HG02852 (cell line): ENCODE data around the gene CTR9.

Experiments used
- ATAC-seq: cut with Tn5 transposase; IDR thresholded peaks from one replicate; pipeline ENCODE4 v1.9.1; 2021; ENCODE audit warnings: mild to moderate bottlenecking, moderate library complexity; ENCODE audit not compliant: unreplicated experiment

Gene CTR9

DNA sequence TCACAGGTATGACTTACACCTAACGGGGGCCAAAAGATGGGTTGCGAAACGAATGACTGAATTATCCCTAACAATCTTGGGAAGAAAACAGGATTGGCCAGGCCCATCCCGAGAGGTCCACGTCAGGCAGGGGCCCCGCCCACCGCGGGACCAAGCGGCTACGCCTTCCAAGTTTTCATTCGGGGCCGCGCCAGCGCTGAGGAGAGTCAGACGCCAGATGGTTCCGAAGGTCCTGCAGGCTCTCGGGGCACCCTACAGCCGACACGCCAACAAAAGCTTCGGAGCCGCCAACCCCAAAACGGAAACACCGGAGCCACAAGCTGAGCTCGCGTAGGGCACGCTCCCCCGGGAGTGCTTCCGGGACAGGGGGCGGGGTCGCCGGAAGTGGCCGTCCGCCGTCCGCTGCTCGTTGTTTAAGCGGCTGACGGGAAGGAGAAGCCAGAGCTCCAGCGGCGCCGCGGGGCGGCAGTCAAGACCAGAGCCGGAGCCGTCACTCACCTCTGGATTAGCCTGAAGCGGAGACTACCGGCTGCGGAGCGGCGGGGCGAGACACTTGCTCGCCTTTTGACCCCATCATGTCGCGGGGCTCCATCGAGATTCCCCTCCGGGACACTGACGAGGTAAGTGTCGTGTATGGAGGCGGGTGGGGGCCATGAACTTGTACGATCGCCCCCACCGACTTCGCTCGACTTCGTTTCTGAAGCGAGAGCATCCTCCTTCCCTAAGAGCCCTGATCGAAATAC is at the start of gene CTR9:
CTR9 (plus strand) TSS at position 409 of the 743 bp plus-strand sequence; CDS start at position 576, 167 bp downstream.
- ATAC-seq, result peak; percentile 94

- ATAC-seq, result no peak
Observed at GRCh38 chr11:10701982-10702381, 49.1 kb upstream of the CTR9 start.

DNA sequence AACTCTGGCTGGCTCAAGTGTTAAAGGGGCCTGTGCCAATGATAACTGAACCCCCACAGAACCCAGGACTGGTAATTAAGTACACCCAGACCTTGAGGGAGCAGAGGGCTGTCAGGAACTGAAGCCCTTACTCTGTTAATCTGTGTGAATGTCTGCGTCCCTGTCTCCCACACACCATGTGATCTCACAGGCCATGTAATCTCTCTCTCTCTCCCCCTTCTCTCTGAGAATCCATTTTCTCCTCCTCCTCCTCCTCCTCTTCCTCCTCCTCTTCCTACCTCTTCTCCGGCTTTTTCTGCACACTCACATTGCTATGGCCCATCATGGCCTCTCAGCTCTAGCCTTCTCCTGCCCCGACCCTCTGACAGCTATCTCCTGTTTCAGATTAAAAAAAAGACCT is 42.9 kb upstream of the CTR9 start:
- ATAC-seq, result no peak

- no peak for ATAC-seq
Observed at GRCh38 chr11:10709299-10710086, 41.6 kb upstream of the CTR9 start.

- ATAC-seq, result no peak
Observed at GRCh38 chr11:10715571-10715970, 35.5 kb upstream of the CTR9 start.

GRCh38 chr11:10716122-10716521 is 34.9 kb upstream of the CTR9 start:
- no peak for ATAC-seq

DNA sequence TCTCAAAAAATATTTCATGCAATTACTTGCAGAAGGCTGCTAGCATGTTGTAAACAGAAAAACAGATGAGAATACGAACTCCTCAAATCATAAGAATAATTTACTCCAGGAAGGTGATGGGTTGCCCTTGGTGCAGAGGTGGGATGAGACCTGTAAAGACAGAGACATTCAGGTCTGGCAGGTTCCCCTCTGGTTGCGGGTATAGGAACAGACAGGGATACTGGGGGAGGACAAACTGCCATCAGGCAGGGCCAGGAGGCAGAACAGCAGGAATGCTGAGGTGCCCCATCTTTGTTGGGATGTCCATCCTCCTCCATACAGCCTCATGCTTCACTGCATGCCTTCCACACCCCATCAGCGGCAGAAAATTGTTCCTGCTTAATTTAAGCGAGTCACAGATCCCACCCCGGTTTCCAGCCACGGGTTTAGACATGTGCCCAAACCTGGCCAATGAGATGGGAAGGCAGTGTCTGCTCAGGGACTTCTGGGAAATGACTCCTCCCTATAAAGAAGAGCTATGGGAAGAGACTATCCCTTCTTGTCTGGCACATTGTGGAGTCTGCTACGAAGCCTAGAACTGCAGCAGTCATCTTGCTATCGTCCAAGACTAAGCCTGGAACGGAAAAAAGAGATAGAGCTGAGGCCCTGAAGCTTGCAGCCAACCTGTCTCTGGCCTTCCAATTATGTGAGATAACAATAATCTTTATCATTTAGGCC is 34.3 kb upstream of the CTR9 start:
- no peak for ATAC-seq

GRCh38 chr11:10719616-10720015 is 31.4 kb upstream of the CTR9 start:
- ATAC-seq, result no peak

GRCh38 chr11:10720881-10721376 is 30.1 kb upstream of the CTR9 start:
- no peak for ATAC-seq

GRCh38 chr11:10722307-10722706 is 28.7 kb upstream of the CTR9 start:
- ATAC-seq, result no peak

- no peak for ATAC-seq
Observed at GRCh38 chr11:10725114-10725906, 25.7 kb upstream of the CTR9 start.

- ATAC-seq, result no peak
Observed at GRCh38 chr11:10725907-10726253, 25.2 kb upstream of the CTR9 start.

GRCh38 chr11:10727146-10727851 is 23.7 kb upstream of the CTR9 start:
- ATAC-seq, result no peak

- ATAC-seq, result no peak
Observed at GRCh38 chr11:10728154-10728553, 22.9 kb upstream of the CTR9 start.

- no peak for ATAC-seq
Observed at GRCh38 chr11:10728789-10729472, 22.1 kb upstream of the CTR9 start.

GRCh38 chr11:10730151-10730550 is 20.9 kb upstream of the CTR9 start:
- ATAC-seq, result no peak

DNA sequence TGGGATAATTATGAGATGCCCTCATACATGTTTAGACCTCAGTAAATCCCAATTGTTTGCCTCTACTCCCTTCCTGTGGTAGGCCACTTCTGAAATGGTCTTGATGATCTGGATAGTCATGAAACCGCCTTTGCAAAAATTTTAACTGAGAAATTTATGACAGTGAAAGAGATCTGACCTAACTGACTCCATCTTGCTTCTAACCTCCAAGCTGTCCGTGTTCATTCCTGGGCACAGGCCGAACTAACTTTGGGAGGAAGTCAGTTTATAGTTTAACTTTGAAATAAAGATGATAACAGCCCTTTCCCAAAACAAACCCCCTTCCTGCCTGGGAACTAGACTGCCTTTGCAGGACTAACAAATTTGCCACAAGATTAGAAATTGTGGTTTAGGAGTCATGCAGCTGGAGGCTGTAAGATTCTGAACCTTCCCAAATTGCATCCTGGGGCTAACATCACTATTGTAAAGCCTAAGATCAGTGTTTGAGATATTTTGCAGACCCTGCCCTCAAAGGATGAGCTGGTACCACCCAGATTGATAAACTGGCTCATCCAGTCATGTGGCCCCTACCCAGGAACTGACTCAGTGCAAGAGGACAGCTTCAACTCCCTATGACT is 19.9 kb upstream of the CTR9 start:
- no peak for ATAC-seq

GRCh38 chr11:10735481-10736475 is 15.3 kb upstream of the CTR9 start:
- ATAC-seq, result peak; percentile 98
